Measurements from ENCODE around the gene SIGLEC5.
A peak's percentile ranks its signal among the peaks of the same experiment; 100 is the strongest.

The SIGLEC5 gene

GRCh38 chr19:51590441-51590840, 39.8 kb downstream of the SIGLEC5 start:
- no peak for DNase-seq (ENCODE audit: low read depth in 2 of 2)

- DNase-seq (ENCODE audit: low read depth in 2 of 2): no peak
Observed at GRCh38 chr19:51589511-51589910, 40.7 kb downstream of the SIGLEC5 start.

GRCh38 chr19:51587264-51588191, 42.7 kb downstream of the SIGLEC5 start:
- DNase-seq (ENCODE audit: low read depth in 2 of 2): no peak

GRCh38 chr19:51586799-51587198, 43.4 kb downstream of the SIGLEC5 start:
- DNase-seq (ENCODE audit: low read depth in 2 of 2): no peak

- no peak for DNase-seq (ENCODE audit: low read depth in 2 of 2)
Observed at GRCh38 chr19:51586103-51586728, 44.0 kb downstream of the SIGLEC5 start.

- no peak for DNase-seq (ENCODE audit: low read depth in 2 of 2)
Observed at GRCh38 chr19:51576850-51577249, 53.4 kb downstream of the SIGLEC5 start.

GRCh38 chr19:51573331-51573730, 56.9 kb downstream of the SIGLEC5 start:
- DNase-seq (ENCODE audit: low read depth in 2 of 2): no peak

- DNase-seq (ENCODE audit: low read depth in 2 of 2): no peak
Observed at GRCh38 chr19:51572908-51573307, 57.3 kb downstream of the SIGLEC5 start.

GRCh38 chr19:51572410-51572809, 57.8 kb downstream of the SIGLEC5 start:
- DNase-seq (ENCODE audit: low read depth in 2 of 2): no peak

GRCh38 chr19:51571599-51571998, 58.6 kb downstream of the SIGLEC5 start:
- no peak for DNase-seq (ENCODE audit: low read depth in 2 of 2)

GRCh38 chr19:51570962-51571575, 59.1 kb downstream of the SIGLEC5 start, which contains the start of gene ZNF175:
TSS of gene ZNF175 (plus strand) at chr19:51571283. CDS start at chr19:51573330, 2,047 bp downstream.
- peak; percentile 68 to 82 for DNase-seq (ENCODE audit: low read depth in 2 of 2)

GRCh38 chr19:51568456-51568855, 61.7 kb downstream of the SIGLEC5 start:
- DNase-seq (ENCODE audit: low read depth in 2 of 2): no peak

- DNase-seq (ENCODE audit: low read depth in 2 of 2): no peak
Observed at GRCh38 chr19:51567583-51567982, 62.6 kb downstream of the SIGLEC5 start.

GRCh38 chr19:51566489-51567100, 63.6 kb downstream of the SIGLEC5 start:
- no peak for DNase-seq (ENCODE audit: low read depth in 2 of 2)

- DNase-seq (ENCODE audit: low read depth in 2 of 2): no peak
Observed at GRCh38 chr19:51565583-51565982, 64.6 kb downstream of the SIGLEC5 start.

- no peak for DNase-seq (ENCODE audit: low read depth in 2 of 2)
Observed at GRCh38 chr19:51564791-51565190, 65.4 kb downstream of the SIGLEC5 start.
